Measurements from ENCODE around the gene NDUFA1. TPM values are rescaled to one million over a fixed set of nuclear protein-coding genes. Genes with fewer than 3 reads are reported as not detected.
"Not testable (repeated sequence)": the region's sequence is repeated elsewhere in the genome, so short reads cannot be mapped to it uniquely, and the experiment has no call there.

The NDUFA1 gene
- total RNA-seq, 1 donor from 2014 or later = 70.4 TPM

DNA sequence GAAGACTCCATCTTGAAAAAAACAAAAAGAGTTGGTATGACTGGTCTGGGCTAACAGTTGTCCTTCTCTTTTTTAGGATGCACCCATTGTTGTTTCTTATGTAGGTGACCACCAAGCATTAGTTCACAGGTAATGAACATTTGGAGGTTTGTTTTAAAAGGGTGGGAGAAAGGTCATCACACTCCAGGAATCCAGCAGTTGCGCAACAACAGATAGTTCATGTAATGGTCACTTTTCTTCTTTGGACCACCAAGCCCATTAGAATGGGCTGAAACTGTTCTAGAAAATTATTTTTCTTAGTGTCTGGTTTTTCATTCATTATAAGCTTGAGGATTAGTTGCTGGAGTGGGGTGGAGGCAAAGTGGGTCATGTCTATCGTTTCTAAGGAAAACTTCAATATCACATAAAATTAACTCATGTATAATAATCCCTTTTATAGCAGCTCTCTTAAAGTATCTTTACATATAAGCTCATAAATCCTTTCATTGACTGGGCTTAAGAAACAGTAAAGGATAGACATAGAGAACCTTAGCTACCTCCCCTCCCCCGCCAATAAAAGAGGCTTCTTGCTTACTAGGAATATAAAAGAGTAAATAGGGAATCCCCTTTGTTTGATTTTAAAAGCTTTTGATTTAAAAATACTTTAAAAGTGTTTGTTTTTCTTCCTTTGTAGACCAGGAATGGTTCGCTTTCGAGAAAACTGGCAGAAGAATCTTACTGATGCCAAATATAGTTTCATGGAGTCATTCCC lies 48.4 kb downstream of the NDUFA1 start:
- TF ChIP-seq, protein P1, sequence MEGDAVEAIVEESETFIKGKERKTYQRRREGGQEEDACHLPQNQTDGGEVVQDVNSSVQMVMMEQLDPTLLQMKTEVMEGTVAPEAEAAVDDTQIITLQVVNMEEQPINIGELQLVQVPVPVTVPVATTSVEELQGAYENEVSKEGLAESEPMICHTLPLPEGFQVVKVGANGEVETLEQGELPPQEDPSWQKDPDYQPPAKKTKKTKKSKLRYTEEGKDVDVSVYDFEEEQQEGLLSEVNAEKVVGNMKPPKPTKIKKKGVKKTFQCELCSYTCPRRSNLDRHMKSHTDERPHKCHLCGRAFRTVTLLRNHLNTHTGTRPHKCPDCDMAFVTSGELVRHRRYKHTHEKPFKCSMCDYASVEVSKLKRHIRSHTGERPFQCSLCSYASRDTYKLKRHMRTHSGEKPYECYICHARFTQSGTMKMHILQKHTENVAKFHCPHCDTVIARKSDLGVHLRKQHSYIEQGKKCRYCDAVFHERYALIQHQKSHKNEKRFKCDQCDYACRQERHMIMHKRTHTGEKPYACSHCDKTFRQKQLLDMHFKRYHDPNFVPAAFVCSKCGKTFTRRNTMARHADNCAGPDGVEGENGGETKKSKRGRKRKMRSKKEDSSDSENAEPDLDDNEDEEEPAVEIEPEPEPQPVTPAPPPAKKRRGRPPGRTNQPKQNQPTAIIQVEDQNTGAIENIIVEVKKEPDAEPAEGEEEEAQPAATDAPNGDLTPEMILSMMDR (IDR thresholded peaks at IDR 0.05) = no peak
- intact Hi-C loops (cut with DNase I) = no loop called here

DNA sequence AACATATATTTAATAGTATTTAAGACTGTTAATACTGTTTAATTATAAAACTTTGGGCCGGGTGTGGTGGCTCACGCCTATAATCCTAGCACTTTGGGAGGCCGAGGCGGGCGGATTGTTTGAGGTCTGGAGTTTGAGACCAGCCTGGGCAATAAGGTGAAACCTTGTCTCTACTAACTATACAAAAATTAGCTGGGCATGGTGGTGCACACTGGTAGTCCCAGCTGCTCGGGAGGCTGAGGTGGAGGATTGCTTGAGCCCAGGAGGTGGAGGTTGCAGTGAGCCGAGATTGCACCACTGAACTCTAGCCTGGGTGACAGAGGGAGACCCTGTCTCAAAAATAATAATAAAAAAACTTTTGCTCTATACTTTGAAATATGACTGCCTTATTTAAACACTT lies 50.8 kb downstream of the NDUFA1 start:
- H3K27ac ChIP-seq; ATAC-seq; H3K9me3 ChIP-seq; H3K4me3 ChIP-seq; H3K27me3 ChIP-seq; H3K4me1 ChIP-seq; intact Hi-C loops (cut with DNase I); DNase-seq: not testable (repeated sequence)
- peaks cover 15% of the 10 kb centered on the region for H3K36me3 ChIP-seq

More for the DNA sequence above, 48.4 kb downstream of the NDUFA1 start:
- peaks cover 10% of the 10 kb centered on the region for H3K36me3 ChIP-seq
- H3K4me3 ChIP-seq = no peak overlapping the region
- H3K27ac ChIP-seq = no peak overlapping the region
- no peaks in the 10 kb centered on the region for H3K4me1 ChIP-seq
- no peaks in the 10 kb centered on the region for H3K9me3 ChIP-seq
- ATAC-seq (no peak), DNase-seq (no peak)
- H3K27me3 ChIP-seq = no peaks in the 10 kb centered on the region

Other genes starting within 250 kb of the NDUFA1 start
- 20.9 TPM for gene SEPTIN6, start 178.7 kb upstream of the NDUFA1 start, total RNA-seq
- gene SOWAHD, start 113.2 kb upstream of the NDUFA1 start, total RNA-seq = 4.0 TPM
- 1,275 TPM for gene RPL39, start 80.2 kb upstream of the NDUFA1 start, total RNA-seq
- gene UPF3B, start 18.9 kb upstream of the NDUFA1 start, total RNA-seq = 6.3 TPM
- gene RNF113A, start 99 bp upstream of the NDUFA1 start, total RNA-seq = 13.6 TPM
- gene AKAP14, start 24.1 kb downstream of the NDUFA1 start, total RNA-seq = not detected
- 7.8 TPM for gene NKAP, start 71.9 kb downstream of the NDUFA1 start, total RNA-seq
- gene RHOXF2B, start 205.9 kb downstream of the NDUFA1 start, total RNA-seq = not detected
- 0.72 TPM for gene RHOXF1, start 244.1 kb downstream of the NDUFA1 start, total RNA-seq